GM12878 (cell line): ENCODE measurements around the gene COL8A2. TPM values are rescaled to one million over a fixed set of nuclear protein-coding genes. Genes with fewer than 3 reads are reported as not detected.

Experiments used
- ASH2L ChIP-seq: fragments of 300-600, 200-600 bp; sonication (generic); IDR thresholded peaks from 2 replicates; pipeline ENCODE4 v1.6.1; 2017; ENCODE audit warnings: low read depth, mild to moderate bottlenecking, borderline replicate concordance
- ATF3 ChIP-seq: IDR thresholded peaks from 2 replicates; pipeline ENCODE4 v1.6.1; 2011; ENCODE audit warnings: low read depth, mild to moderate bottlenecking, low read length, moderate library complexity, borderline replicate concordance; ENCODE audit errors: extremely low read depth
- BACH1 ChIP-seq: fragments of 450-650 bp; IDR thresholded peaks from 2 replicates; pipeline ENCODE4 v1.6.1; 2017; ENCODE audit warnings: mild to moderate bottlenecking, borderline replicate concordance
- BCL3 ChIP-seq: IDR thresholded peaks from 2 replicates; pipeline ENCODE4 v1.6.1; 2011; ENCODE audit warnings: borderline replicate concordance, low read depth, mild to moderate bottlenecking, moderate library complexity, low read length; ENCODE audit not compliant: insufficient read depth, poor library complexity, severe bottlenecking
- CREB1 ChIP-seq: IDR thresholded peaks from 2 replicates; pipeline ENCODE4 v1.6.1; 2012; ENCODE audit warnings: low read depth, mild to moderate bottlenecking, inconsistent platforms
- DPF2 ChIP-seq: fragments of 450-650 bp; IDR thresholded peaks from 2 replicates; pipeline ENCODE4 v1.6.1; 2017; ENCODE audit warnings: mild to moderate bottlenecking
- FOXK2 ChIP-seq: fragments of 450-650 bp; IDR thresholded peaks from 2 replicates; pipeline ENCODE4 v1.6.1; 2017; ENCODE audit warnings: mild to moderate bottlenecking, moderate library complexity
- GATAD2B ChIP-seq: fragments of 450-650 bp; conservative IDR thresholded peaks from 2 replicates; pipeline ENCODE4 v1.6.1; 2017; ENCODE audit warnings: low read depth, mild to moderate bottlenecking, moderate library complexity
- HDGF ChIP-seq: fragments of 450-650 bp; IDR thresholded peaks from 2 replicates; pipeline ENCODE4 v1.6.1; 2016; ENCODE audit warnings: antibody characterized with exemption
- IRF3 ChIP-seq: fragments of 450-650 bp; IDR thresholded peaks from 2 replicates; pipeline ENCODE4 v1.6.1; 2014; ENCODE audit warnings: mild to moderate bottlenecking
- JUNB ChIP-seq: IDR thresholded peaks from 2 replicates; pipeline ENCODE4 v1.6.1; 2016; ENCODE audit warnings: antibody characterized with exemption, mild to moderate bottlenecking
- KAT2A ChIP-seq: conservative IDR thresholded peaks from 2 replicates; pipeline ENCODE4 v1.6.1; 2011; ENCODE audit warnings: low read depth, low read length; ENCODE audit not compliant: control insufficient read depth
- KLF5 ChIP-seq: fragments of 450-650 bp; IDR thresholded peaks from 2 replicates; pipeline ENCODE4 v1.6.1; 2014; ENCODE audit warnings: mild to moderate bottlenecking; ENCODE audit not compliant: partially characterized antibody
- LARP7 ChIP-seq: fragments of 450-650 bp; IDR thresholded peaks from 2 replicates; pipeline ENCODE4 v1.6.1; 2017; ENCODE audit warnings: mild to moderate bottlenecking
- NBN ChIP-seq: fragments of 450-650 bp; IDR thresholded peaks from 2 replicates; pipeline ENCODE4 v1.6.1; 2016
- NFIC ChIP-seq: IDR thresholded peaks from 2 replicates; pipeline ENCODE4 v1.6.1; 2012; ENCODE audit warnings: low read depth, mild to moderate bottlenecking, inconsistent platforms, low read length, moderate library complexity
- NR2C1 ChIP-seq: fragments of 450-650 bp; IDR thresholded peaks from 2 replicates; pipeline ENCODE4 v1.6.1; 2017; ENCODE audit warnings: antibody characterized with exemption, mild to moderate bottlenecking, moderate library complexity
- RB1 ChIP-seq: fragments of 450-650 bp; formaldehyde crosslinking; IDR thresholded peaks from 2 replicates; pipeline ENCODE4 v1.6.1; 2017; ENCODE audit warnings: mild to moderate bottlenecking, borderline replicate concordance
- SMAD1 ChIP-seq: fragments of 450-650 bp; IDR thresholded peaks from 2 replicates; pipeline ENCODE4 v1.6.1; 2018; ENCODE audit warnings: mild to moderate bottlenecking, low read depth; ENCODE audit not compliant: partially characterized antibody
- SMC3 ChIP-seq: IDR thresholded peaks from 2 replicates; pipeline ENCODE4 v1.6.1; 2011; ENCODE audit warnings: low read length, improper control_type of control experiment, borderline replicate concordance
- SPI1 ChIP-seq: IDR thresholded peaks from 2 replicates; pipeline ENCODE4 v1.6.1; 2011; ENCODE audit warnings: low read depth, mild to moderate bottlenecking, low read length, moderate library complexity, borderline replicate concordance; ENCODE audit not compliant: insufficient read depth
- ZSCAN29 ChIP-seq: fragments of 450-650 bp; IDR thresholded peaks from 2 replicates; pipeline ENCODE4 v1.6.1; 2017; ENCODE audit warnings: mild to moderate bottlenecking, moderate library complexity
- polyA plus RNA-seq, 11 experiments: library from polyadenylated mRNA; depleted of rRNA in 4 of 11; unstranded in 6 of 11; stranded (reverse) in 5 of 11; fragments of >200 nt; fragmentation: Nextera tagmentation in 4 of 11; fragmentation: Illumina TruSeq in 1 of 11; extraction: Ambion mirVana in 4 of 11; extraction: Trizol in 1 of 11; gene quantifications; 1 replicate in 1 of 11; 2 replicates in 10 of 11; pipeline versions ENCODE4 v1.2.1 to v1.2.3, GENCODE V29; 2011 to 2016; ENCODE audit warnings: inconsistent platforms in 2 of 11, missing spikeins in 2 of 11, low read depth in 1 of 11
- total RNA-seq, 4 experiments: library from RNA; depleted of rRNA in 3 of 4; stranded (reverse); fragments of >200 nt in 3 of 4; fragmentation: Illumina TruSeq in 1 of 4; extraction: Trizol in 1 of 4; gene quantifications; 2 replicates each; pipeline versions ENCODE4 v1.2.1 to v1.2.3, GENCODE V29; 2013 to 2021
- TF ChIP-seq, protein P1 (sequence below): IDR thresholded peaks from 2 replicates; pipeline ENCODE4 v1.6.1; 2012; ENCODE audit warnings: improper control_type of control experiment, low read depth, low read length; ENCODE audit not compliant: insufficient replicate concordance

Gene COL8A2
- total and polyA plus RNA-seq, 10 of the 15 experiments (the other 5 are each of a cell fraction or from before 2014, with no cell fraction given), result 0.01 TPM; not detected in 9

DNA sequence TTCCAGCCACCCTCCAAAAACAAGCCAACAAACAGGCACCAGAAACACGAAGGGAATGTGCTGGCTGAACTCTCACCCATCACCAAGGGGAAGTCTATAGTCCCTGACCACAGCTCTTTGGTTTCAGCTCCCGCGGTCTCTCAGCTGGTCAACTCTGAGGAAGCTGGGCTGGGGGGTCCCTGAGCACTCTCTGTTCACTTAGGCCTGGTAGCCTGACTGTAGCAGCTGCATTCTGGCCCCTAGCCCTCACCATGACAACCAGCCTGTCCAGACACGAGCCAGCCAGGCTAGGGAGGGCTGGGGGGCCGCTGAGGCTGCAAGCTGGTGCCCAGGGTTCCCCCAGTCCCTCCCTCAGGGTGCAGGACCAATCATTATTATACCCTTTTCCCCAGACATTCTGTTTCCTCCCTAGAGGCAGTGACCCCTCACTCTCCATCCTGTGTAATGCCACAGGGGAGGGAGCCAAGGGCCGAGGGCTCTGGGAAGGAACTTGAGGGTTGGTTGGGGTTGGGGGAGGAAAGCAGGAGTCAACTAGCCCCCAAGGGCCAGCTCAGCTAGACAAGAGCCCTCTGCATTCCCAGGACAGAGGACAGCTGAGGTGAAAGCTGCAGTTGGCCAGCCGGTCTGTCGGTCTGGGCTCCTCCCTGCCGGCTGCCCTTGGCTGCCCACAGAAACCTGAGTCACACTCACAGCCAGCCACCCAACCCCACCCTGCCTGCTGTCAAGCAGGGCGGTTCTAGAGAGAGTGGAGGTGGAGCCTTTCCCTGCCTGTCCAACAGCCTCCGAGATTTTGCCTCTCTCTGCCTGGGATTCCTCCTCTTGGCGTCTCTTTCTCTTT is 25.5 kb upstream of the COL8A2 start (continued):
- TF ChIP-seq BACH1 (no peak; the same call in 1 of the 2 replicates), CREB1 (no peak), ATF3 (no peak), SMAD1 (no peak), FOXK2 (no peak), SMC3 (no peak), NBN (0 out of 2 replicates have a peak, but pooled peaks have one; percentile 21), DPF2 (peak; percentile 60), HDGF (peak; percentile 91), JUNB (no peak), ASH2L (no peak), LARP7 (no peak; the same call in 1 of the 2 replicates), SPI1 (no peak), KLF5 (no peak), ZSCAN29 (no peak), IRF3 (no peak), RB1 (no peak), KAT2A (no peak), NR2C1 (no peak), GATAD2B (no peak; the same call in none of the 2 replicates), NFIC (no peak), BCL3 (no peak)
- TF ChIP-seq, protein P1, sequence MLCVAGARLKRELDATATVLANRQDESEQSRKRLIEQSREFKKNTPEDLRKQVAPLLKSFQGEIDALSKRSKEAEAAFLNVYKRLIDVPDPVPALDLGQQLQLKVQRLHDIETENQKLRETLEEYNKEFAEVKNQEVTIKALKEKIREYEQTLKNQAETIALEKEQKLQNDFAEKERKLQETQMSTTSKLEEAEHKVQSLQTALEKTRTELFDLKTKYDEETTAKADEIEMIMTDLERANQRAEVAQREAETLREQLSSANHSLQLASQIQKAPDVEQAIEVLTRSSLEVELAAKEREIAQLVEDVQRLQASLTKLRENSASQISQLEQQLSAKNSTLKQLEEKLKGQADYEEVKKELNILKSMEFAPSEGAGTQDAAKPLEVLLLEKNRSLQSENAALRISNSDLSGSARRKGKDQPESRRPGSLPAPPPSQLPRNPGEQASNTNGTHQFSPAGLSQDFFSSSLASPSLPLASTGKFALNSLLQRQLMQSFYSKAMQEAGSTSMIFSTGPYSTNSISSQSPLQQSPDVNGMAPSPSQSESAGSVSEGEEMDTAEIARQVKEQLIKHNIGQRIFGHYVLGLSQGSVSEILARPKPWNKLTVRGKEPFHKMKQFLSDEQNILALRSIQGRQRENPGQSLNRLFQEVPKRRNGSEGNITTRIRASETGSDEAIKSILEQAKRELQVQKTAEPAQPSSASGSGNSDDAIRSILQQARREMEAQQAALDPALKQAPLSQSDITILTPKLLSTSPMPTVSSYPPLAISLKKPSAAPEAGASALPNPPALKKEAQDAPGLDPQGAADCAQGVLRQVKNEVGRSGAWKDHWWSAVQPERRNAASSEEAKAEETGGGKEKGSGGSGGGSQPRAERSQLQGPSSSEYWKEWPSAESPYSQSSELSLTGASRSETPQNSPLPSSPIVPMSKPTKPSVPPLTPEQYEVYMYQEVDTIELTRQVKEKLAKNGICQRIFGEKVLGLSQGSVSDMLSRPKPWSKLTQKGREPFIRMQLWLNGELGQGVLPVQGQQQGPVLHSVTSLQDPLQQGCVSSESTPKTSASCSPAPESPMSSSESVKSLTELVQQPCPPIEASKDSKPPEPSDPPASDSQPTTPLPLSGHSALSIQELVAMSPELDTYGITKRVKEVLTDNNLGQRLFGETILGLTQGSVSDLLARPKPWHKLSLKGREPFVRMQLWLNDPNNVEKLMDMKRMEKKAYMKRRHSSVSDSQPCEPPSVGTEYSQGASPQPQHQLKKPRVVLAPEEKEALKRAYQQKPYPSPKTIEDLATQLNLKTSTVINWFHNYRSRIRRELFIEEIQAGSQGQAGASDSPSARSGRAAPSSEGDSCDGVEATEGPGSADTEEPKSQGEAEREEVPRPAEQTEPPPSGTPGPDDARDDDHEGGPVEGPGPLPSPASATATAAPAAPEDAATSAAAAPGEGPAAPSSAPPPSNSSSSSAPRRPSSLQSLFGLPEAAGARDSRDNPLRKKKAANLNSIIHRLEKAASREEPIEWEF, result no peak
